ENCODE data around the gene ARL5B.

Gene ARL5B

DNA sequence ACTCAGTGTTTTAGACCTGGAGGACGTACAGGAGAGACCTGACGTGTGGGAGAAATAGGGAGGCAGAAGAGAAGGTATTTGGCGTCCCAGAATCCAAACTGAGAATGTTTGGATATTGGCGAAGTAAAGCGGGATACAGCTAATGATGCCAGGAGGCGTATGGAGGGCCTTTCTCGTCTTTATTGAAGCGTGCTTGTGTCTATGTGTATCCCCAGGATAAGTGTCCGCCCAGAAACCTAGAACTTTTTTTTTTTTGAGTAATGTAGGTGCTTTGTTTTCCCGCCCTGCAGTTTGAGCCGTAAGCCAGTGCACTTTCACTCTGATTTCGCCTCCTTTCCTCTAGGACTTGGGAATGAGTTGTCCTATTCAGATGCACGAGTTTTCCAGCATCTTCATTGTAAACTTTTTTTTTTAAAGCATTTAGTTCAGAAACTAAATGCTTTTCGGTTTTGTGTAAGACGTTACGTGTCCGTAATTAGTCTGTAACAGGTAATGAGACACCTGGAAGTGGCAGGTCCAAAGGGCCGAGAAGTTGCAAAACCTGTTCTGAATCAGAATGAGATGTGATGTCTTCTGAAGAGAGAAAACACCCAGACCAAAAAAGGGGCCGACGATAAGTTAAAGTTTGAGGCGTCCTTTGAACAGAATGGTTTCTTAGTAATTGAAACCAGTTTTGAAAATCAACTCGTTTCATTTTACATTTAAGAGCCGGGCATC lies 746 bp downstream of the ARL5B start:
- DNase-seq: peak; percentile 6 to 22

GRCh38 chr10:18660816-18661431 lies 1.7 kb downstream of the ARL5B start:
- no peak for DNase-seq

- no peak for DNase-seq
Observed at GRCh38 chr10:18664841-18665478, 5.7 kb downstream of the ARL5B start.

DNA sequence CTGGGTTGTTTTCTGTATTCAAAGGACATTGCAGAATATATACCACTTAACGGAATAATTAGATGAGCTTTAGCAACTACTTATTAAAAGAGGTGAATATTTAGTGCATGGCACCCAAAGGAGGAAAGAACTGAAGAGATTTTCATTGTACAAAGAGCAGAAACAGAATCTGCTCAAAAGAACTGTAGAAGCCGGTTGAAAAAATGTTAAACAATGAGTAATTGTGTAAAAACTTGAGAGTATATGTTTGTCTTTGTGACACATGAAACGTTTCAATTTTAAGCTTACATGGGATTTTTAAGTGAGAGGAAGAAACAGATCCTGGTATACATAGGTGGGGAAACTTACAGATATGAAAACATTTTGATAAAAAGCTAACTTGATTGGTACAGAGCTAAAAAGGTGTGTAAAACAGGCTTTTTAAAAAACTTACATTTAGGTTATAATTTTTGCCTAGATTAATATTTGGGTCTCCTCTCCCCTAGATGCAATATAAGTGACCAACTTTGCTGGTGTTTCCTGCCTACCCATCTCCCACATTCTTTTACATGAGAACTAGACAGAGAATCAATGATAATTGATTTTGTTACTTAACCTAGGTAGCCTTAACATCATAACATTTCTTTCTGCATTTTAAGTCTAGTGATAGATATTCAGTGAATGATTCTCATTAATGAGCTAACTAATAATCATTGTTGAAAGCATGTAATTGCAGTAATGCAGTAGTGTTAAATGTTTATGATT lies 6.8 kb downstream of the ARL5B start:
- DNase-seq: no peak

GRCh38 chr10:18666810-18667209 lies 7.6 kb downstream of the ARL5B start:
- no peak for DNase-seq

- no peak for DNase-seq
Observed at GRCh38 chr10:18668026-18668425, 8.8 kb downstream of the ARL5B start.

GRCh38 chr10:18675086-18675801 lies 16.0 kb downstream of the ARL5B start:
- no peak for DNase-seq

GRCh38 chr10:18680754-18681153 lies 21.5 kb downstream of the ARL5B start:
- DNase-seq: no peak

GRCh38 chr10:18681366-18681765 lies 22.1 kb downstream of the ARL5B start:
- DNase-seq: no peak

GRCh38 chr10:18681971-18682411 lies 22.8 kb downstream of the ARL5B start:
- DNase-seq: no peak

- no peak for DNase-seq
Observed at GRCh38 chr10:18683427-18683826, 24.2 kb downstream of the ARL5B start.

DNA sequence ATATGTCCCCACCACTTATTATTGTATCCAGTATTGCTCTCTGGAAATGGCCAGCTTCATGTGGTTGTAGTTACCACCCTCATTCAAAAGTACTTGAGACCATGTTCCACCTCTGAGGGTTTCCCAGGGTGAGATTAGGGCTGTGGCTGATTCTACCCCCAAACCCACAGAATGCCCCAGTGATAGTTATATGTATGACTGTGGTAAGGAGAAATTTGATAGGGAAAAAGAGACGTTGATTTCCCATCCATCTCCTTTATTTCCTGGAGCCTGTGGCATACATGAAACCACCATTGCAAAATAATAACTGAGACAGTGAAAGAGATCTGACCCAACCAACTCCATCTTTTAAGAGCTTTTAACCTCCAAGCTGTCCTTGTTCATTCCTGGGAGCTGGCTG lies 25.2 kb downstream of the ARL5B start:
- DNase-seq: no peak

GRCh38 chr10:18684953-18685352 lies 25.7 kb downstream of the ARL5B start:
- no peak for DNase-seq

DNA sequence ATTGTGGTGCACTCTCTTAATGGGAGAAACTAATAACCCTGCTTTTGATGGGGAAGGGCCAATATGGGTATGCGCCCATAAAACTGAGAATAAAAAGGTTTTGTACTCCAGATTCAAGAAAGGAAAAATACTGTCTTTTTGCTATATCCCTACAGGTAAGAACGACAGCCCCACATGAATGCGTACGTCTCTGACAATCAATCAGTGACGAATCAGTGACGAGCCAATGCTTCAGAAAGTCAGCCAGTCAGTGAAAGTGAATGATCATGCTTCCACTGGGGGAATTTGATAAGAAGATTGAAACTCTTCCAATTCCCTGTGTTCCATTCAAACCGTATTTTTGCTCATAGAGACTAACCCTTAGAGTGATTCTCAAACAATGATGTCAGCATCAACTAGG lies 26.3 kb downstream of the ARL5B start:
- DNase-seq: no peak

- DNase-seq: no peak
Observed at GRCh38 chr10:18687195-18687594, 28.0 kb downstream of the ARL5B start.

GRCh38 chr10:18687706-18688105 lies 28.5 kb downstream of the ARL5B start:
- no peak for DNase-seq

DNA sequence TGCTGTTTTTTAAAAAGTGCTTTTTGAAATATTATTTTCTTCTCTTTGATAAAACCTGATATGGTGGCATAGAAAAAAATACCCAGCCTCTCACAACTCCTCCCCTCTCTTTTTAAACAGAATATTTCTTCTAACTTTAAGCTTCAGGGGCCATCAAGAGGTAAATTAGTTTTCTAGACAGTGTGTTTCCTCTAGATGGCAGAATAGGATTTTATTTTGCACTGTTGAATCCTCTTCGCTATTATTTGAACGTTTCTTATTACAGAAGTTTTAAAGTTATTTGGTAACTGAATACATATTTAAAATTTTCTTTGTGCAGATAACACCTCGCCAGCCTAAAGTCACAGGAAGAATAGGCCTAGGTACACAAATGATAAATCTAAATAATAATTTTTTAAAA lies 30.3 kb downstream of the ARL5B start:
- no peak for DNase-seq

DNA sequence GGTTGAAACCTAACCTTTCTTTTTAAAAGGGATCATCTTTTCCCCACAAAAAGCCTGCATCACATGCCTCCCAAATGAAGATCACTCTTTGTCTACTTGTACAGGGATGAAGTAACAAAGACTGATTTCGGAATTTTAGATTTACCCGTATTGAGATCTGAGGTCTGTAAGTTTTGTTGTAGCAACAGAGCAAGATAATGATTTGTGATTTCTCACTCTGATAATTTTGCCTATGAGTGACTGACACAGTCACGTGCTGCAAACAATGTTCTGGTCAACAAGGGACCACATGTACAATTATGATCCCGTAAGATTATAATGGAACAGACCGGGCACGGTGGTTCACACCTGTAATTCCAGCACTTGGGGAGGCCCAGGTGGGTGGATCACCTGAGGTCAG lies 31.3 kb downstream of the ARL5B start:
- DNase-seq: no peak

GRCh38 chr10:18699849-18700840 lies 40.9 kb downstream of the ARL5B start:
- peak in 1 of 2 experiments; percentile 5 for DNase-seq

DNA sequence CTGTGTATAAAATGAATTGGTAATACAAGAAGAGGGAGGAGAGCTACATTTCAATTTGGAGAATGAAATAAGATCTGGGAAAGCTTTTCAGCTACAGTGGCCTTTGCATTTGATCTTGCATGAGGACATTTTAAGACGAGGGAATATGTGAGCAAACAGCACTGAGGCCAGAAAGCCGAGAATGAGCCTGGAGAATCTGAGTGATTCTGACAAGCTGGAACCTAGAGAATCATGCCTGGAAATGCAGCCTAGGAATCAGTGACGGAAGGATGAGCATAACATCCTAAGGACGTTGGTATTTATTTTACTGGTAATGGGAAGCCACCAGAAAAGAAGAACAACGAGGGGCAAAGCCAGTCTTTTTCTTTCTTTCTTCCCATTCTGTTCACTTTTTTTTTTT lies 44.3 kb downstream of the ARL5B start:
- no peak for DNase-seq

GRCh38 chr10:18710201-18710653 lies 51.0 kb downstream of the ARL5B start:
- no peak for DNase-seq
